GM21390 (cell line): ENCODE data around the gene SCD.

Experiments
- ATAC-seq: cut with Tn5 transposase; IDR thresholded peaks from one replicate; pipeline ENCODE4 v1.9.1; 2021; ENCODE audit not compliant: unreplicated experiment

The SCD gene

GRCh38 chr10:100391163-100392002 is 44.4 kb downstream of the SCD start:
- ATAC-seq: no peak

GRCh38 chr10:100392686-100393003 is 45.6 kb downstream of the SCD start:
- no peak for ATAC-seq

GRCh38 chr10:100395626-100396025 is 48.6 kb downstream of the SCD start:
- ATAC-seq: no peak

DNA sequence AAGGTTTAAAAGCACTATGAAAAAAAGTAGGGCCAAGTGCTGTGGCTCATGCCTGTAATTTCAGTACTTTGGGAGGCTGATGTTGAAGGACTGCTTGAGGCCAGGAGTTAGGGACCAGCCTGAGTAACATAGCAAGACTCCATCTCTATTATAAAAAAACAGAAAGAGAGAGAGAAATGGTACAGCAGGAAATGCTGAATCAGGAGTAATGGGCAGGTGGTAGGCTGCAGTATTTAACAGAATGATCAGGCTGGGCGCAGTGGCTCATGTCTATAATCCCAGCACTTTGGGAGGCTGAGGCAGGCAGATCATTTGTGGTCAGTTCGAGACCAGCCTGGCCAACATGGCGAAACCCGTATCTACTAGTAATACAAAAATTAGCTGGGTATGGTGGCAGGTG is 49.6 kb downstream of the SCD start:
- ATAC-seq: no peak

GRCh38 chr10:100401631-100402328 is 54.7 kb downstream of the SCD start:
- ATAC-seq: no peak

GRCh38 chr10:100403734-100404133 is 56.7 kb downstream of the SCD start:
- no peak for ATAC-seq

GRCh38 chr10:100413173-100413572 is 66.1 kb downstream of the SCD start:
- ATAC-seq: no peak
